Activated naive CD8-positive, alpha-beta T cell treated with anti-CD3 and anti-CD28 coated beads for 36 hours (primary cell): ENCODE data around the gene MSLN. TPM values are rescaled to one million over a fixed set of nuclear protein-coding genes. Genes with fewer than 3 reads are reported as not detected.

Source experiments
- DNase-seq: peaks from one replicate; pipeline ENCODE4 v3.0.0; 2021
- H3K27ac Mint-ChIP-seq: one replicate; pipeline ENCODE4 v1.8.0; 2022; ENCODE audit warnings: mild to moderate bottlenecking, moderate library complexity, mixed read lengths
- H3K27me3 Mint-ChIP-seq: one replicate; pipeline ENCODE4 v1.8.0; 2022; ENCODE audit warnings: mild to moderate bottlenecking, mixed read lengths
- H3K36me3 Mint-ChIP-seq: one replicate; pipeline ENCODE4 v1.8.0; 2021; ENCODE audit warnings: mild to moderate bottlenecking, mixed read lengths
- H3K4me1 Mint-ChIP-seq: one replicate; pipeline ENCODE4 v1.8.0; 2021; ENCODE audit warnings: mixed read lengths
- H3K4me3 Mint-ChIP-seq: one replicate; pipeline ENCODE4 v1.8.0; 2022; ENCODE audit warnings: mild to moderate bottlenecking, moderate library complexity, mixed read lengths
- H3K9me3 Mint-ChIP-seq: one replicate; pipeline ENCODE4 v1.8.0; 2022; ENCODE audit warnings: mixed read lengths
- total RNA-seq, 2 experiments: library from RNA; stranded (reverse); gene quantifications; one replicate each; pipeline ENCODE4 v1.2.3, GENCODE V29; 2021

MSLN gene
- total RNA-seq, 2 experiments from 2014 or later, result not detected

DNA sequence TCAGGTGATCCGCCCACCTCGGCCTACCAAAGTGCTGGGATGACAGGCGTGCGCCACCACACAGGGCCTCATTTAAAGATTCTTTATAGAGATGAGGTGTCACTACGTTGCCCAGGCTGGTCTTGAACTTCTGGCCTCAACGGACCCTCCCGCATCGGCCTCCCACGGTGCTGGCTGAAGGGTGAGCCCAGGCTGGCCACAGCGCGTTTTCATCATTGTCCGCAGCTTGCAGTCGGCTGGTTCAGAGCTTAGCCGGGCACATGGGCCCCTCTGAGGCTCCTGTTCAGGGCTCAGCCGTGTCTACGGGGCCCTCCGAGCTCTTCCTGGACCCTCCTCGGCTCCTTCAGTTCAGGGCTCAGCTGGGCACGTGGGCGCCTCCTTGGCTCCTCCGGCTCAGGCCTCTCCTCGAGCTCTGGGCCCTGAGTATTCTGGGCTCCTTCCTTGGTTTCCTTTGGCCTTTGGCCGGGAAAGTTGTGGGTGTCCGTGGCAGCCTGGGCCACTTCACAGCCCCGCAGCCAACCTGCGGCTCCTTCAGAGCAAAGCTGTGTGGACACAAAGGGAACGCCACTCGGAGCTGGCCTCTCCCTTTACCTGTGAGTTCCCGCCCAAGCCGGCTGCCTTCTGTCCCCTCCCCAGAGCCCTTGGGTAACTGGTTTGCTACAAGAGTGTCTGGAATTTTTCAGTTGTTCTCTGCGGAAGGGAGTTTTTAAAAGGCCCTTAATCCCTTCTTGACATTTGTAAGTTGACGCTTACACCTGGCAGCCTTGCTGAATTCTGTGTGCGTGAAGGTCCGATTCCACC is 1.2 kb upstream of the MSLN start:
- Mint-ChIP-seq H3K36me3 (peaks cover 2% of the 10 kb centered on the region), H3K27ac (no peak overlapping the region), H3K27me3 (peaks cover 9% of the 10 kb centered on the region), H3K9me3 (no peaks in the 10 kb centered on the region), H3K4me3 (no peak overlapping the region), H3K4me1 (peaks cover 5% of the 10 kb centered on the region)
- DNase-seq, result no peak

DNA sequence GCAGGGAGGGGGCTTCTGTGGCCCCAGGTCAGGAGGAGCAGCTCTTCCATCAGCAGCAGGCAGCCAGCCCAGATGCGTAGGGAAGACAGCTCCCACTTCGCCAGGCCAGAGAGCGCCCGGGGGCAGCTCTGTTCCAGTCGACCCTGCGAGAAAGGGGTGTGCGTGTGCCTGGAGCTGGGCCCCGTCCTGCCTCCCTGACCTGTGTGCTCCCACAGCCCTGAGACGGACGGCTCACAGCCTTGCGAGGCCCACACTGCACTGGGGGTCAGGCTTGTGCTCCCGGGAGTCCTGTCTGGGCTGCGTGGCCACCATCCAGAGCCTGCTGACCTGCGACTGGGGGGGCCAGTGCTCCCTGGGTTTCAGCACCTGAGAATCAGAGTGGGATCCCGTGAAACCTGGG is 469 bp upstream of the MSLN start:
- Mint-ChIP-seq H3K4me1 (no peaks in the 10 kb centered on the region), H3K4me3 (no peak overlapping the region), H3K9me3 (no peaks in the 10 kb centered on the region), H3K36me3 (peaks cover 2% of the 10 kb centered on the region), H3K27me3 (peaks cover 9% of the 10 kb centered on the region), H3K27ac (no peak overlapping the region)
- no peak for DNase-seq

DNA sequence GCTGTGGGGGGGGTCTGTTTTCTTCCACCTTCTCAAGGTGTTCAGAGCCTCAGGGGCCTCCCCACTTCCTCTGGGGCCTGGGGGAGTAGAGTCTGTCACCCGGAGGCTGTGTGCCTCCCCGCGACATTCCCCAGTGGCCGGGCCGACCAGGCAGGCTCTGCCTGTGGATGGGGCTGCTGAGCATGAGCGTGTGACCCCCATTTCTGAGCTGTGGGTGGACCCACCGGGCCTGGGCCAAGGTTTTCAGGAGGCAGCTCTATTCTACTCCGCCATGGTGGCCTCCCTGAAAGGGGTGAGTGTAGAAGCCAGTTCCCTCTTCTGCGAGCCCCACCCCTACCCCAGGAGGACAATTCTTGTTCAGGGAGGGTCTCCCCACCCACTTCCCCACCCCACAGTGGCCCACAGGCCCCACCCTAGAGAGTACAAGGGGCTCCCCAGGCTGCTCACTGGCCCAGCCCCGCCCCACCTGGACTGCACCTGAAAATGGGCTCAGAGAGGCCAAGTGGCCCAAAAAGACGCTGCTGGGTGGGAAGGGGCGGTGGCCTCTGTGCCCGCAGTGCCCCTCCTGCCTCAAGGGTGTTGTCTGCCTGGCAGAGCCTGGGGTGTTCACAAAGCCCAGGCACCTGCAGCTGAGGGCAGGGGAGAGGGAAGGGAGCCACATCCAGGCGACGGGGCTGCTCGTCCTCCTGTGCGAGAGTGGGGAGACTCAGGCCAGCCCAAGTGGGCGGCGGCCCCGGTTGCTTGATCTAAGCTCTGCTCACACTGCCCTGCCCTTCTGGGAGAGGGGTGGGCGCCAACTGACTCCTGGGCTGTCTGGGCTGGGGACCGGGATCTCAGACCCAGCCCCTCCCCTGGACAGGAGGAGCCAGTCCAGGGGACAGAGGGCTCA is 1.3 kb downstream of the MSLN start:
- Mint-ChIP-seq H3K27me3 (peaks cover 4% of the 10 kb centered on the region), H3K27ac (no peak overlapping the region), H3K9me3 (no peaks in the 10 kb centered on the region), H3K4me1 (no peaks in the 10 kb centered on the region), H3K4me3 (no peak overlapping the region), H3K36me3 (no peaks in the 10 kb centered on the region)
- no peak for DNase-seq

DNA sequence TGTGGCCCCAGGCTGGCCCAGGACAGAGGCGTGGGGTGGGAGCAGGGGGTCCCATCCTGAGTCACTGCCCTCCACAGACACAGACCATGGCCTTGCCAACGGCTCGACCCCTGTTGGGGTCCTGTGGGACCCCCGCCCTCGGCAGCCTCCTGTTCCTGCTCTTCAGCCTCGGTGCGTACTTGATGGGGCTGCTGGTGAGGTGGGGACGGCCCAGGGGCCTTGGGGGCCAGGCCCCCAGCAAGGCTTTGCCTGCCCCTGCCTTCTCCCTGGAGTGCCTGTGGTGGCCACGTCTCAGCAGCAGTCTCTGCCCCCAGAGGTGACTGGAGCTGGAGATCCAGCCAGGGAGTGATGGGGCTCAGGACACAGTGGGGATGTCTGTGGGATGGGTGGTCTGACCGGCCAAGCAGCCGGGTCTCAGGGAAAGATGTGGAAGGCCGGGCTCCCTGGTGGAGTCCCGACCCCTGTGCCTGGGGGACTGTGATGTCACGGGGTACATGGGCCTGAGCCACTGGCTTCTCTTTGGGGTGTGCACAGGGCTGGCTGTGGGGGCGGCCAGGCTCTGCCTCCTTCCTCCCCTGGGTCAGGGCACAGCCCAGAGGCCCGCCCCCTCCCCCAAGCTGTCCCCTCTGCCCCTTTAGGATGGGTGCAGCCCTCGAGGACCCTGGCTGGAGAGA is 2.2 kb downstream of the MSLN start:
- no peak for DNase-seq
- Mint-ChIP-seq H3K4me1 (no peaks in the 10 kb centered on the region), H3K9me3 (no peaks in the 10 kb centered on the region), H3K27me3 (peaks cover under 1% of the 10 kb centered on the region), H3K4me3 (no peak overlapping the region), H3K27ac (no peak overlapping the region), H3K36me3 (no peaks in the 10 kb centered on the region)

DNA sequence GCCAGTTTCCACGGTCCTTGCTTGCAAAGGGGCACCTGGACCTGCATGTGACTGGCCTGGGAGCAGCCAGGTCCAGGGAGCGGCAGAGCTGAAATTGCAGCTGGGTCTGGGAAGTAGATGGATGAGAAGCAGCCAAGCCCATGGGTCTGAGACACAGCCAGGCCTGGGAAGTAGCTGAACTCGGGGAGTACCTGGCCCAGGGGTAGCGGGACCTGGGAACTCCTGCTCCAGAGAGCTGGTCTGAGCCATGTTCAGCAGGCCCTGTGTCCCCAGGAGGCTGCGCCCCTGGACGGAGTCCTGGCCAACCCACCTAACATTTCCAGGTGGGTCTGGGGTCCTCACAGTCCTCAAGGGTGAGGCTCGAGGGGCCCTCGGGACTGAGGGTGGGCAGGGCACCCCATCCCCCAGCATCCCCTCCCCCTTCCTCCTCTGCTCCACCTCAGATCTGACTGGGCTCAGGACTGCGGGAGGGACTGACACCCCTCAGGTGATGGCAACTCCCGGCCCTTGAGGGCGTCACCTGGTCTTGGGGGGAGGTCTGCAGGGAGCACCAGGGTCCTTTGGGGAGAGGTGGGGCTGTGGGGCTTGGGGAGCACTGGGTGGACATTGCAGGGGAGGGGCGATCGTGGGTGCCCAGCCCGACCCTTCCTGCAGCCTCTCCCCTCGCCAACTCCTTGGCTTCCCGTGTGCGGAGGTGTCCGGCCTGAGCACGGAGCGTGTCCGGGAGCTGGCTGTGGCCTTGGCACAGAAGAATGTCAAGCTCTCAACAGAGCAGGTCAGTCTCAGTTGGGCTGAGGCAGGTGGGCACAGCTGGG is 3.0 kb downstream of the MSLN start:
- no peaks in the 10 kb centered on the region for H3K4me1 Mint-ChIP-seq
- no peak overlapping the region for H3K4me3 Mint-ChIP-seq
- DNase-seq, result no peak
- no peaks in the 10 kb centered on the region for H3K9me3 Mint-ChIP-seq
- H3K27me3 Mint-ChIP-seq, result no peaks in the 10 kb centered on the region
- H3K27ac Mint-ChIP-seq, result no peak overlapping the region
- H3K36me3 Mint-ChIP-seq, result no peaks in the 10 kb centered on the region

DNA sequence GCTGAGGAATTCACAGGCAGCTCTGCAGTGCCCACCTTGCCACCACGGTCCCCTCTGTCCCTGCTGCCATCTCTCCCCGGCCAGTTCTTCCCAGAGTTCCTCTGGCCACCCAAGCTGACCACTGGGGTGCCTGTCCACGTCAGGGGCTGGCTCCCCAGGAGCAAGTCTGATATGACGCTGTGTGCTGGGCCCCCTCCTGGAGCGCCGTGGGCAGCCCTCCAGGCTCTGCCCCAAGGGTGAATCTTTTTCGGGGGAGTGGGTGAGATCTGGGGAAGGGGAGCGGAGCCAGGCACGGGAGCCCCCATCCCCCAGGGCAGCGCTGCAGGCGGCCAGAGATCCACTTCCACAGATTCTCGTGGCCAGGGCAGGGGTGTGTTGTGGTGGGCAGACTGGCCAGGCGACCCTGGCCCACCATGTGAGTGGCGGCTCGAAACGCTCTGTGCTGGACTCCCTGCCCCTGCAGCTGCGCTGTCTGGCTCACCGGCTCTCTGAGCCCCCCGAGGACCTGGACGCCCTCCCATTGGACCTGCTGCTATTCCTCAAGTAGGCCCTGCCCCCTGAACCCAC is 3.7 kb downstream of the MSLN start:
- H3K4me1 Mint-ChIP-seq, result no peaks in the 10 kb centered on the region
- no peaks in the 10 kb centered on the region for H3K9me3 Mint-ChIP-seq

DNA sequence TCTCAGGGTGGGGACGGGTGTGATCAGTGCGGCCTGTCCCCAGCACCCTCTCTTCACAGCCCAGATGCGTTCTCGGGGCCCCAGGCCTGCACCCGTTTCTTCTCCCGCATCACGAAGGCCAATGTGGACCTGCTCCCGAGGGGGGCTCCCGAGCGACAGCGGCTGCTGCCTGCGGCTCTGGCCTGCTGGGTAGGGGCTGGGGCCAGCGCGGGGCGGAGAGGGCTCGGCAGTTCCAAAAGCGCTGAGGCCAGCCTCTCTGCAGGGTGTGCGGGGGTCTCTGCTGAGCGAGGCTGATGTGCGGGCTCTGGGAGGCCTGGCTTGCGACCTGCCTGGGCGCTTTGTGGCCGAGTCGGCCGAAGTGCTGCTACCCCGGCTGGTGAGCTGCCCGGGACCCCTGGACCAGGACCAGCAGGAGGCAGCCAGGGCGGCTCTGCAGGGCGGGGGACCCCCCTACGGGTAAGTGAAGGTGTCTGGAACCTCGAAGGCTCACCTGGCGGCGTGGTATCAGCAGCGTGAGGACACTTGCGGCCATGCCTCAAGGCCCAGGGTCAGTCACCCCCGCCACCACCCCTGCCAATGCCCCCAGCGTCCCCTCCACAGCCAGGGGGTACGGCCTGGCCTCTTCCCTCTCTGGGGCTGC is 4.4 kb downstream of the MSLN start:
- Mint-ChIP-seq H3K27ac (no peak overlapping the region), H3K4me1 (no peaks in the 10 kb centered on the region), H3K27me3 (no peaks in the 10 kb centered on the region), H3K36me3 (no peaks in the 10 kb centered on the region), H3K4me3 (no peak overlapping the region), H3K9me3 (no peaks in the 10 kb centered on the region)
- no peak for DNase-seq

More for the DNA sequence above, 3.7 kb downstream of the MSLN start:
- Mint-ChIP-seq H3K36me3 (no peaks in the 10 kb centered on the region), H3K27ac (no peak overlapping the region), H3K27me3 (no peaks in the 10 kb centered on the region), H3K4me3 (no peak overlapping the region)
- no peak for DNase-seq

DNA sequence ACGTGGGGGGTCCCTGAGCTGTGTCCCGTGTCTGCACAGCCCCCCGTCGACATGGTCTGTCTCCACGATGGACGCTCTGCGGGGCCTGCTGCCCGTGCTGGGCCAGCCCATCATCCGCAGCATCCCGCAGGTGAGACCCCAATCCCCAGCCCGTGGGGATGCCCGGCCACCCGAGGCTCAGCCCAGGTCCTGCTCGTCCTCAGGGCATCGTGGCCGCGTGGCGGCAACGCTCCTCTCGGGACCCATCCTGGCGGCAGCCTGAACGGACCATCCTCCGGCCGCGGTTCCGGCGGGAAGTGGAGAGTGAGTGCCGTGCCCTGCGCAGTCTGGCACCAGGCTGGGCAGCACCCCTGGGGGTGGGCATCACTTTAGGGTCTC is 4.9 kb downstream of the MSLN start:
- no peak overlapping the region for H3K27ac Mint-ChIP-seq
- no peaks in the 10 kb centered on the region for H3K27me3 Mint-ChIP-seq
- no peaks in the 10 kb centered on the region for H3K4me1 Mint-ChIP-seq
- H3K4me3 Mint-ChIP-seq, result no peak overlapping the region
- H3K9me3 Mint-ChIP-seq, result no peaks in the 10 kb centered on the region
- no peaks in the 10 kb centered on the region for H3K36me3 Mint-ChIP-seq
- no peak for DNase-seq

DNA sequence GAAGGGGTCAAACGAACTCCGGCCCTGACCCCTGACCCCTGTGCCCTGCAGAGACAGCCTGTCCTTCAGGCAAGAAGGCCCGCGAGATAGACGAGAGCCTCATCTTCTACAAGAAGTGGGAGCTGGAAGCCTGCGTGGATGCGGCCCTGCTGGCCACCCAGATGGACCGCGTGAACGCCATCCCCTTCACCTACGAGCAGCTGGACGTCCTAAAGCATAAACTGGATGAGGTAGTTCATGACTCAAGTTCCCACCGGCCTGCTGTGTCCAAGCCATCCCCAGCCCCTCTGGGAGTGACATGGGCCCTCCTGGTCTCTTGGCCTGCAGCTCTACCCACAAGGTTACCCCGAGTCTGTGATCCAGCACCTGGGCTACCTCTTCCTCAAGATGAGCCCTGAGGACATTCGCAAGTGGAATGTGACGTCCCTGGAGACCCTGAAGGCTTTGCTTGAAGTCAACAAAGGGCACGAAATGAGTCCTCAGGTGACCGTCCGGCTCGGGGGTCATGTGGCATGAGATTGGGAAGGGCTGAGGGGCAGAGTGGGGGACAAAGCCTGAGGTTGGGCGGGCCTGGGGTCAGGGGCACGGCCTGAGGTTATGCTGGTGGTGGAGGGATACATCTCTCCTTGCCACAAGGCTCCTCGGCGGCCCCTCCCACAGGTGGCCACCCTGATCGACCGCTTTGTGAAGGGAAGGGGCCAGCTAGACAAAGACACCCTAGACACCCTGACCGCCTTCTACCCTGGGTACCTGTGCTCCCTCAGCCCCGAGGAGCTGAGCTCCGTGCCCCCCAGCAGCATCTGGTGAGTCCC is 5.7 kb downstream of the MSLN start:
- no peaks in the 10 kb centered on the region for H3K36me3 Mint-ChIP-seq
- no peak overlapping the region for H3K4me3 Mint-ChIP-seq
- no peak for DNase-seq
- H3K4me1 Mint-ChIP-seq, result no peaks in the 10 kb centered on the region
- no peak overlapping the region for H3K27ac Mint-ChIP-seq
- no peaks in the 10 kb centered on the region for H3K27me3 Mint-ChIP-seq
- H3K9me3 Mint-ChIP-seq, result no peaks in the 10 kb centered on the region

DNA sequence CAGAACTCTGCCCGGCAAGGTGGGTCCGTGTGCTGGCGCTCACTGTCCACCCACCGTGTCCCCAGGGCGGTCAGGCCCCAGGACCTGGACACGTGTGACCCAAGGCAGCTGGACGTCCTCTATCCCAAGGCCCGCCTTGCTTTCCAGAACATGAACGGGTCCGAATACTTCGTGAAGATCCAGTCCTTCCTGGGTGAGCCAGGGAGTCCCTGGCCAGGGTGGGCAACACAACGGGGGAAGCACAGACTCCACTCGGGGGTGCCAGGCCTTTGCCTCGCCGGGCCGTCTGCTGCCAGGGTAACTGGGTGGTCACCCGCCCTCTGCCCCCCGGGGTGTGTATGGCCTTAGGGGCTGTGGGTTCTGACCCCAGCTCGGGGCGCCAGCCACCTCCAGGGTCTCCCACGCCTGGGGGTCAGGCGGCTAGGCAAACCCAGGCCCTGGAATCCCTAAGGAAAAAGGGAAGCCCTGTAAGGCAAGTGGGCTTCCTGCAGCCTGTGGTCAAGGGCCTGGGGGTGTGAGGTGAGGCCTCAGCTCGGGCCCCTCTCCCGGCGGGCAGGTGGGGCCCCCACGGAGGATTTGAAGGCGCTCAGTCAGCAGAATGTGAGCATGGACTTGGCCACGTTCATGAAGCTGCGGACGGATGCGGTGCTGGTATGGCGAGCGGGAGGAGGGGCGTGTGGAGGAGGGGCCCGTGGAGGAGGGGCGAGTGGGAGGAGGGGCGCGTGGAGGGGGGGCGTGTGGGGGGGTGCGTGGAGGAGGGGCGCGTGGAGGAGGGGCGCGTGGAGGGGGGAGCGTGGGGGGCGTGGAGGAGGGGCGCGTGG is 6.5 kb downstream of the MSLN start:
- no peak for DNase-seq
- Mint-ChIP-seq H3K36me3 (no peaks in the 10 kb centered on the region), H3K4me3 (no peak overlapping the region), H3K27me3 (no peaks in the 10 kb centered on the region), H3K27ac (no peak overlapping the region), H3K4me1 (no peaks in the 10 kb centered on the region), H3K9me3 (no peaks in the 10 kb centered on the region)

DNA sequence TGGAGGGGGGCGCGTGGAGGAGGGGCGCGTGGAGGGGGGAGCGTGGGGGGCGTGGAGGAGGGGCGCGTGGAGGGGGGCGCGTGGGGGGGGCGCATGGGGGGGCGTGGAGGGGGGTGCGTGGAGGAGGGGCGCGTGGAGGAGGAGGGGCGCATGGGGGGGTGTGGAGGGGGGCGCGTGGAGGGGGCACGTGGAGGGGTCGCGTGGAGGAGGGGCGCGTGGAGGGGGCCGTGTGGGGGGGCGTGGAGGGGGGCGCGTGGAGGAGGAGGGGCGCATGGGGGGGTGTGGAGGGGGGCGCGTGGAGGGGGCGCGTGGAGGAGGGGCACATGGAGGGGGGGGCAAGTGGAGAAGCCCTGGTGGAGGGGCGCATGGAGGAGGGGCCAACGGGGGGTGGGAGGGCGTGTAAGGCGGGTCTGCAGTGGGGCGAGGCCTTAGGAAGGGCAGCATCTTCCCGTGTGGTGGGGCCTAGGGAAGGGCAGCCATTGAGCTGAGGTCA is 7.3 kb downstream of the MSLN start:
- H3K4me3 Mint-ChIP-seq, result no peak overlapping the region
- H3K27ac Mint-ChIP-seq, result no peak overlapping the region

DNA sequence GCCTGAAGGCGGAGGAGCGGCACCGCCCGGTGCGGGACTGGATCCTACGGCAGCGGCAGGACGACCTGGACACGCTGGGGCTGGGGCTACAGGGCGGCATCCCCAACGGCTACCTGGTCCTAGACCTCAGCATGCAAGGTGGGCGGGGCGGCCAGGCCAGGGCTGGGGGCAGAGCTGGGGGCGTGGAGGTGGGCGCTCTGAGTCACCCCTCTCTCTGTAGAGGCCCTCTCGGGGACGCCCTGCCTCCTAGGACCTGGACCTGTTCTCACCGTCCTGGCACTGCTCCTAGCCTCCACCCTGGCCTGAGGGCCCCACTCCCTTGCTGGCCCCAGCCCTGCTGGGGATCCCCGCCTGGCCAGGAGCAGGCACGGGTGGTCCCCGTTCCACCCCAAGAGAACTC is 7.9 kb downstream of the MSLN start:
- H3K4me1 Mint-ChIP-seq, result no peaks in the 10 kb centered on the region
- no peaks in the 10 kb centered on the region for H3K9me3 Mint-ChIP-seq
- DNase-seq, result no peak
- H3K27me3 Mint-ChIP-seq, result no peaks in the 10 kb centered on the region
- no peak overlapping the region for H3K4me3 Mint-ChIP-seq
- H3K36me3 Mint-ChIP-seq, result no peaks in the 10 kb centered on the region
- H3K27ac Mint-ChIP-seq, result no peak overlapping the region

More for the DNA sequence above, 7.3 kb downstream of the MSLN start:
- Mint-ChIP-seq H3K4me1 (no peaks in the 10 kb centered on the region), H3K27me3 (no peaks in the 10 kb centered on the region), H3K36me3 (no peaks in the 10 kb centered on the region), H3K9me3 (no peaks in the 10 kb centered on the region)
- no peak for DNase-seq
